ENCODE results near the gene ZNF165. TPM values are rescaled to one million over a fixed set of nuclear protein-coding genes. Genes with fewer than 3 reads are reported as not detected.

Gene ZNF165
- total RNA-seq (2022; extraction: Qiagen RNA extraction), result 0.73 to 0.88 TPM (median 0.81 TPM) in 5 replicates

GRCh38 chr6:28080381-28080630, at the start of gene ZNF165:
TSS of gene ZNF165 (plus strand) at chr6:28080568. CDS start at chr6:28085481, 4,913 bp downstream.

DNA sequence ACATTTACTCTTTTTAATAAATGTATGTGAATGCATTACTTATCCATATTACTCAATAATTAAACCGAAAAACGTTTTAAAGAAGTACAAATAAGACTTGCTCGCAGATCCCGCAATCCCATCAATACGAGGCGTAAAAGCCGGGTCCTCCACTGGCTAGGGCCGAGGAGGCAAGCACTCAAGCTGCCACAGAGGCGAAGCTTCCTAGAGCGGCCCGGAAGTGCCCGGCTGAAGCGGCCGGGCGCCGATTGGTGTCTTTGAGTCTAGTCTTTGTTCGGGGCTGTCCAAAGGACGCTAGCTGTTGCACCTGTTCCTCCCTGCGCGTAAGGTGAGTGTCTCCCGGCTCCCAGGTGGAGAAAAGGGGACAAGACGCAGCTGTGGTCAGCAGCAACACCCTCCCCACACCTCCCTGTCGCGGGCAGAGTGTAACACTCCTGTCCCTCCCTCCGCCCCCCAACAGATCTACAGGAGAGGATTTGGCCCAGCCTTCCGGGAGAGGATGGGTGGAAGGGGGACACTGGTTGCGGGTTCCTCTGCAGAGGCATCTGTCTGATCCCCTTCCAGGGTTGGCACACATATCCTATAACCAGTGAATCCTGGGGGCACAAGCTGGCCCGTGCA, 44.1 kb downstream of the ZNF165 start, which contains the start of gene ZSCAN16:
TSS of gene ZSCAN16 (plus strand) at position 260 of the 621 bp plus-strand sequence. CDS start 835 bp downstream, outside the sequence.

Other genes starting within 250 kb of the ZNF165 start
- not detected in 5 replicates for gene OR2B2, start 168.2 kb upstream of the ZNF165 start, total RNA-seq (2022; extraction: Qiagen RNA extraction)
- gene OR2B6, start 123.3 kb upstream of the ZNF165 start, total RNA-seq (2022; extraction: Qiagen RNA extraction), result 0.14 TPM in 1 of 5 replicates, not detected in the others
- gene ZSCAN16, start 44.0 kb downstream of the ZNF165 start, total RNA-seq (2022; extraction: Qiagen RNA extraction), result 3.7 to 4.3 TPM (median 4.0 TPM) in 5 replicates
- 3.2 to 6.5 TPM (median 5.2 TPM) in 5 replicates for gene ZKSCAN8, start 61.3 kb downstream of the ZNF165 start, total RNA-seq (2022; extraction: Qiagen RNA extraction)
- 6.2 to 7.1 TPM (median 6.8 TPM) in 5 replicates for gene ZSCAN9, start 144.7 kb downstream of the ZNF165 start, total RNA-seq (2022; extraction: Qiagen RNA extraction)
- 2.1 to 3.0 TPM (median 2.5 TPM) in 5 replicates for gene ZKSCAN4, start 171.7 kb downstream of the ZNF165 start, total RNA-seq (2022; extraction: Qiagen RNA extraction)
- not detected in 5 replicates for gene NKAPL, start 178.7 kb downstream of the ZNF165 start, total RNA-seq (2022; extraction: Qiagen RNA extraction)
- 3.9 to 5.4 TPM (median 4.2 TPM) in 5 replicates for gene ZSCAN26, start 186.6 kb downstream of the ZNF165 start, total RNA-seq (2022; extraction: Qiagen RNA extraction)
- 4.1 to 5.0 TPM (median 4.8 TPM) in 5 replicates for gene PGBD1, start 201.0 kb downstream of the ZNF165 start, total RNA-seq (2022; extraction: Qiagen RNA extraction)

Data from A549 treated with dexamethasone at 1 μM for 4 hours (cell line).